A549 treated with Hydrocortisone at 1 μM for 4 hours (cell line): ENCODE measurements around the gene F5. TPM values are rescaled to one million over a fixed set of nuclear protein-coding genes. Genes with fewer than 3 reads are reported as not detected.

Experiments
- total RNA-seq: library from RNA; stranded (reverse); fragments of 200-300 nt; extraction: Qiagen RNA extraction; gene quantifications from 5 replicates; pipeline ENCODE4 v1.2.3, GENCODE V29; 2022

The F5 gene
- total RNA-seq: 0.06 to 0.23 TPM (median 0.14 TPM) in 5 replicates

DNA sequence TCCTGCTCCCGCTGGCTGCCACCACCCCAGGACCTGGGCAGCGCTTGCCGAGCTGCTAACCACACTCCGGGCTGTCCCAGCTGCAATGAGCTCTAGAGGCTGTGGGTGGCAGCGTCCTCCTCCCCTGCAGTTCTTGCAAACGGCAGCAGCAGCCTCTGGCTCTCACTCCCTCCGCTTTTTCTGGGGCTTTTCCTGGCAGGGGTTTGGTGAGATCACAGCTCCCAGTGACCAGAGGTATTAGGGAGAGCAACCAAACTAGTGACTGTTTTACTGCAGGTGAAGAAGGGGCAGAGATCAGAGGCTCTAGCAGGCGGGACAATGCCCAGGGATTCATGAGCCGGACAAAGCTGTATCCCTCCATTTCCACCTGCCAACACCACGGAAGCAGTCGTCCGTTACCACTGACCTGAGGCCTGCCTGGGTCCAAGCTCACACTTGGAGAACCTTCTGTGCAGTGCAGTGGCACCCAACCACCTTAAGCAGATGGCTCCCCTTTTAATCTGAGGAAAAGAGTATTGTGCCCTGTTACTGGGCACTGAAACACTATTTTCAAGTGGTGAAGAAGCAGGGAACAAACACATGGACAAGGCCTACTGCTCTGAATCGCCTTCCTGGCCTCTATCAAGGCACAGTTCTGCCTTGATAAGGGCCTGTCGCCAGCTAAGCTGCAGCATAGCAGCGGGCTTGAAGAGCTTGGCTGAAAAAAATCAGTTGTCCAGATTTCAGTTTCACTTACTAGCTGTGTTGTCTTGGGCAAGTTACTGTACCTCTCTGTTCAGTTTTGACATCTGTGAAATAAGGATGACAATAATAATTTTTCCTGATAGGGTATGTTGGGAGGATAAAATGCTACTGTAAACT, at the start of gene F5:
F5 (minus strand) TSS at position 87 of the 861 bp plus-strand sequence. CDS start 95 bp downstream, outside the sequence.

DNA sequence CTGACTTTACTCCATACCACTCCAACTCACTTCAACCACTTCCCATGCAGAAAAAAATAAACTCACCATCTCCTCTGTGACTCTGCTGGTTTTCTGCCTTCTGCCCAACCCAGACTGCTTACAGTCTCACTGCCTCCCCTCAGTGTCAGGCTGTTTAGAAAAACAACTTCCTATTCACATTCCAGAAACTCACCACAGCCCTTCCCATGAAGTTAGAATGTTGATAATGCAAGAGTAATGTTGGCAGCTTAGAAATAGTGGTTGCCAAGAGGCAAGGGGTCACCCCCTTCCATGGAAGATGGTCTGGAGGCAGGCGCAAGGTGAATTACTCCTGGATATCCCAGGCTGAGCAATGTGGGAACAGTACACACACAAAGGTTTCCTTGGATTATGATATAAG, 43.7 kb upstream of the F5 start, which contains the start of gene SELP:
SELP (minus strand) TSS at position 119 of the 400 bp plus-strand sequence; CDS start at position 69, 50 bp downstream.

DNA sequence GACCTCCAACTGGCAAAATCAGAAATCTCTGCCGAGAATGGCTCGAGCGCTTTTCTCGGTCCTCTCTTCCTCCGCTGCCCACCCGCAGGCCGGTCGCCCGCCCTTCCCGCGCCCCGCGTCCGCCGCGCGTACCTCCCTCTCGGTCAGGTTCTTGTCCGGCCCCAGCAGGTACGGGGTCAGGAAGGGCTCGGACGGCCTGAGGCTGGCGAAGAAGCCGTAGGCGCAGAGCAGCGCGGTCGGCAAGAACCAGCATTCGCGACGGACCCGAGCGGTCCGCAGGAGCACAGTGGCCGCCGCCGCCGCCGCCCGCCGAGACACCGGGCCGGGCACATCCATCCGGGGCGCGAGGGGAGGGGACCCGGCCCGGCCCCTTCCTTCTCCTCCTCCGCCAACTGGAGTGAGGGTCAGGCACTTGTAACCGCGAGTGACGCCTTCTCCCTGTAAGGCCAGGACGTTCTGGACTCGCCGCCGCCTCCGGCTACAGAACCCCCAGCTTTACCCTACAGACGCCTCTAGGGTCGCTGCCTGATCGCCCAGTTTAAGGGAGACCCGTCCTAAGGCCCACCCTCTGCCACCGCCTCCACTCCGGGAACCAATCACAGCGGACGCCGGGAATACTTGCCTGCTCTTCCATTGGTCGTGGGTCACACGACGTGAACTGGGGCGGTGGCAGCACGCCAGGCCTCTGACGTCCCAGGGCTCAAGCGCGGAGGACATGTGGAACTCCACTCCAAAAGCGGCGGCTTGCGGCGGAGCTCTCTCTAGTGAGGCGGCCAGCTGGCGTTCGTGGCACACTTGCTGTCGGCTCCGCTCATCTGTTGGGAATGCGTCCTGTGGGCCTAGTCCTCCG, 100.6 kb downstream of the F5 start, which contains the start of gene SLC19A2:
SLC19A2 (minus strand) TSS at position 514 of the 850 bp plus-strand sequence; CDS start at position 336, 178 bp downstream.

Other genes starting within 250 kb of the F5 start
- gene NME7, start 218.7 kb downstream of the F5 start, total RNA-seq: 20.7 to 33.3 TPM (median 21.6 TPM) in 5 replicates
- gene BLZF1, start 218.3 kb downstream of the F5 start, total RNA-seq: 12.8 to 20.3 TPM (median 13.2 TPM) in 5 replicates
- 0.06 to 0.22 TPM (median 0.13 TPM) in 4 of 5 replicates, not detected in the other for gene CCDC181, start 159.0 kb downstream of the F5 start, total RNA-seq
- gene SLC19A2, start 100.5 kb downstream of the F5 start, total RNA-seq: 21.2 to 31.6 TPM (median 26.1 TPM) in 5 replicates
- not detected in 5 replicates for gene SELP, start 43.6 kb upstream of the F5 start, total RNA-seq
- gene SELL, start 125.1 kb upstream of the F5 start, total RNA-seq: 0.20 to 0.40 TPM (median 0.25 TPM) in 5 replicates
- gene SELE, start 147.6 kb upstream of the F5 start, total RNA-seq: not detected in 5 replicates
- 4.6 to 7.1 TPM (median 5.7 TPM) in 5 replicates for gene METTL18, start 208.4 kb upstream of the F5 start, total RNA-seq